AG09319 (cell line): ENCODE data around the gene RPAP3.

ENCODE experiments used
- DNase-seq: peaks from one replicate; pipeline ENCODE4 v3.0.0-alpha.2; 2010; ENCODE audit warnings: low read depth; ENCODE audit errors: extremely low read depth
- TF ChIP-seq, protein P1 (sequence below): IDR thresholded peaks from 2 replicates; pipeline ENCODE4 v1.5.1; 2011; ENCODE audit warnings: low read depth, mild to moderate bottlenecking, inconsistent platforms, low read length, moderate library complexity

Gene RPAP3, protein sequence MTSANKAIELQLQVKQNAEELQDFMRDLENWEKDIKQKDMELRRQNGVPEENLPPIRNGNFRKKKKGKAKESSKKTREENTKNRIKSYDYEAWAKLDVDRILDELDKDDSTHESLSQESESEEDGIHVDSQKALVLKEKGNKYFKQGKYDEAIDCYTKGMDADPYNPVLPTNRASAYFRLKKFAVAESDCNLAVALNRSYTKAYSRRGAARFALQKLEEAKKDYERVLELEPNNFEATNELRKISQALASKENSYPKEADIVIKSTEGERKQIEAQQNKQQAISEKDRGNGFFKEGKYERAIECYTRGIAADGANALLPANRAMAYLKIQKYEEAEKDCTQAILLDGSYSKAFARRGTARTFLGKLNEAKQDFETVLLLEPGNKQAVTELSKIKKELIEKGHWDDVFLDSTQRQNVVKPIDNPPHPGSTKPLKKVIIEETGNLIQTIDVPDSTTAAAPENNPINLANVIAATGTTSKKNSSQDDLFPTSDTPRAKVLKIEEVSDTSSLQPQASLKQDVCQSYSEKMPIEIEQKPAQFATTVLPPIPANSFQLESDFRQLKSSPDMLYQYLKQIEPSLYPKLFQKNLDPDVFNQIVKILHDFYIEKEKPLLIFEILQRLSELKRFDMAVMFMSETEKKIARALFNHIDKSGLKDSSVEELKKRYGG

DNA sequence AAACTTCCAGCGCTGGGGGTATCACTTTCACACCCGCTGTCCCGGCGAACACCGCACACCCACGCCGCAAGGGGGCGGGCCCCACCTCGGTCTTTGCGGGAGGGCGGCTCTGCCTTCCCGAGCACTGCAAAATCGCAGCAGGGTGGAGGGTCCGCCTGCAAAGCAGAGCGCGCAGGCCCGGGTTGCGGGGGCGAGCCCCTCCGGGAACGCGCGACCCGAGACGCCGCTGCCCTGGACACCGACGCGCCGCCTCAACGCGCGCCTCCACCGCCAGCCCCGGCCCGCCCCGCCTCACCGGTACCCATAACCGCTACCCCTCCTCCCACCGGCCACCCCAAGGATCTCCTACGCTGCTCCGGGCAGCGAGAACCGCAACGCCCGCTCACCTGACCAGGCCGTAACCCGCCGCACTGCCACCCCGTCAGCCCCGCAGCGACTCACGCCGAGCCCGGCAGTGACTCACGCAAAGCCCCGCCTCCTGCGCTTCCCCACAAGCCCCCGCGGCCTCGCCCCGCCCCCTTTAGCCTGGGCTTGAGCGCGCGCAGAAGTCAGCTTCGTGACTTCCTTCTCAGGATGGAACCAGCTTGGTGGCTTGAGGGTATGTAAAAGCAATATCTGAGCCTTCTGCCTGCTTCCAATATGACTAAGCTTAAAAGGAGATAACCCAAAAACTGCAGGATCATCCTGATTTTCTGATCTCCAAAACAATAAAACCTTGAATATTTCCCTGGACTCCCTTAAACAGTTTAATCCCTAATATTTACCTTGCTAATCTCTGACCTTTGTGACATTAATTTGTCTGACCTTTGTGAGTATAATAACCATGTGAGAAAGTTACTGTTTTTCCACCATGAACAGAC, at the start of gene RPAP3:
RPAP3 (minus strand) TSS at position 465 of the 860 bp plus-strand sequence. CDS start 3,190 bp downstream, outside the sequence.
- TF ChIP-seq, protein P1, sequence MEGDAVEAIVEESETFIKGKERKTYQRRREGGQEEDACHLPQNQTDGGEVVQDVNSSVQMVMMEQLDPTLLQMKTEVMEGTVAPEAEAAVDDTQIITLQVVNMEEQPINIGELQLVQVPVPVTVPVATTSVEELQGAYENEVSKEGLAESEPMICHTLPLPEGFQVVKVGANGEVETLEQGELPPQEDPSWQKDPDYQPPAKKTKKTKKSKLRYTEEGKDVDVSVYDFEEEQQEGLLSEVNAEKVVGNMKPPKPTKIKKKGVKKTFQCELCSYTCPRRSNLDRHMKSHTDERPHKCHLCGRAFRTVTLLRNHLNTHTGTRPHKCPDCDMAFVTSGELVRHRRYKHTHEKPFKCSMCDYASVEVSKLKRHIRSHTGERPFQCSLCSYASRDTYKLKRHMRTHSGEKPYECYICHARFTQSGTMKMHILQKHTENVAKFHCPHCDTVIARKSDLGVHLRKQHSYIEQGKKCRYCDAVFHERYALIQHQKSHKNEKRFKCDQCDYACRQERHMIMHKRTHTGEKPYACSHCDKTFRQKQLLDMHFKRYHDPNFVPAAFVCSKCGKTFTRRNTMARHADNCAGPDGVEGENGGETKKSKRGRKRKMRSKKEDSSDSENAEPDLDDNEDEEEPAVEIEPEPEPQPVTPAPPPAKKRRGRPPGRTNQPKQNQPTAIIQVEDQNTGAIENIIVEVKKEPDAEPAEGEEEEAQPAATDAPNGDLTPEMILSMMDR: peak; percentile 62
- peak; percentile 77 for DNase-seq

DNA sequence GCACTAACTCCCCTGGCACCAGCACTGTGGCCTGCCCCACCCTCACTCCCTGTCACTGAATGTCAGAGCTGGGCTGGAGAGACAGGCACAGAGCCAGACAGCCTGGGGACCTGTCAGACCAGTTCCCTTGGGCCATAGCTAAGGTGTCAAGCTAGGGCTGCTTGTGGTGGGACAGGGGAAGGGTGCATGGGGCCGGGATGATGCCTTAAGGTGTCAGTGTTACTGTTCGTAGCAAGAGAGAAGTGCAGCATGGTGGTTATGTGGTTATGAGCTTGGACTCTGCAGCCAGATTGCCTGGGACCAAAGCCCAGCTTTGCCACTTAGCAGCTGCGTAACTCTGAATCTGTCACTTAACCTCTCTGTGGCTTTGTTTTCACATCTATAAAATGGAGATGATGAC, 49.1 kb upstream of the RPAP3 start:
- TF ChIP-seq, protein P1: no peak
- DNase-seq: no peak

DNA sequence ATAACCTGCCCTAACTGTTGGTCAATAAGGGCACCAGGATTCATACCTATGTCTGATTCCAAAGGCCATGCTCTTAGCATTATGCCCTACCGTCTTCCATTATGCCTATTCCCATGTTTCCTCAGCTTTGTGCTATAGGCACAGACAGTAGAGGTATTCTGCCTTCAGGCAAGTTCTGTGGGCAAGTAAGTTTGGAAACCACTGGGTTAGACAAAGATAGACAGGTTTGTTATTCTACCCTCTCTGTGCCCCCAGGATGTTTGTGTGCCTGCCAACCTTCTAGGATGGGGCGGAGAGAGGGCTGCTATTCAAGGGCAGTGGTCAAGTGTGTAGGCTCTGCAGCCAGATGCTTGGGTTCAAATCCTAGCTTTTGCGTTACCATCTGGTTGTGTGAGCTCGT, 48.3 kb upstream of the RPAP3 start:
- TF ChIP-seq, protein P1: no peak
- DNase-seq: no peak

DNA sequence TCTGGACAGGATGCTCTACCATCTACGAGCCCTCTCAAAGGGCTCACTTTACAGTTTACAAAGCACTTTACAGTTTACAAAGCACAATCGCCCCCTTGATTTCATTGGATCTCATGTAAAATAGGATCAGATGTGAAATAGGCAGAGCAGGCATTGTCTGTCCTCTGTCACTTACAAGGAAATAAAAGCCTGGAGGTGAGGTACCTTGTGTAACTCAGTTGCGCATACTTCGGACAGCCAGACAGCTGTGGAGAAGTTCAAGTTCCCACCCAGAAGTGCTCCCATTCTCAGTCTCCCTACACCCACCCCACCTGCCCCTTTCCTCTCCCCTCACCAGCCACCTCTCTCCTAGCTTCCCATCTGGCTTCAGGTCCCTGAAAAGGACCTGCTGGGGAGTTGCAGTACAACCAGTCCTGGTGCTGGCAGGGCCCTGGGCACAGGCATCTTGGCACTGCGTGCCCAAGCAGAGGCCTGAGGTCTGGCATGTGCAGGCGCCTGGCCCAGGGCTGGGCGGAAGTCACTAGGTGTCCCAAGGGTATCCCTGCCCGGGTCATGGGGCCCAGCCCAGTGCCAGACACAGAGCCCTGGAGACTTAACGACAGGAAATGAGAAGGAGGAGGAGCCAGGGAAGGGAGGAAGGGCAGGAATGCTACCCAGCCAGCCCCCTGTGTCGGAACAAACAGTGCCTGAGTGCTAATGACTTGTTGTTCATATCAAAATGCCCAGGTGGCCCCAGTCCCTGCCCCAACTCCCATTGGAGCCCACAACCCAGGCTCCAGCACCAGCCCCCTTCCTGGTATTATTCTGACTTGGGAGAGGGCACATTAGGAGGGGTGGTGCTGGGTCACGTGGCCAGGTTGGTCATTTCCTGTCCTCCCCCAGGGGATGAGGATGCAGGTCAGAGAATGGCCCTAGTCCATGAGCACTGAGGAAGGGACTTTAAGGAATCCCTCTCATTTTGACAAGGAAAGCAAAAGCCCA, 47.5 kb upstream of the RPAP3 start:
- TF ChIP-seq, protein P1: no peak
- DNase-seq: no peak

DNA sequence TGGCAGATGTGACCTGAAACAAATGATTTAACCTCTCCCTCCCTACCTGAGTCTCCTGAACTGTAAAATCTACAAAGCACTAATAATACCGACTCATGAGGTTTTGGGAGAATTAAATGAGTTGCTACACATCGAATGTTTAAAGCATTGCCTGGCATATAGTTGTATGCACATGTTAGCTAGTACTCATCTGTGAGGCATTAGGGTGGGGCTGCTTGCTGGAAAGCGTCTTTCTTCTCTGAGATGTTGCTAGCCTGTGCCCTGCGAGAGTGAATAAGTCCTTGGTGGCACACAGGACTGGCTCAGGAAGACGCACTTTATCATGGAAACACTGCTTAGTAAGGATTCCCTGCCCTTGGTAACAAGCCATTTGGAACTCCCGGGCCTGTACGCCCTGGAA, 46.7 kb upstream of the RPAP3 start:
- no peak for DNase-seq
- TF ChIP-seq, protein P1: no peak

DNA sequence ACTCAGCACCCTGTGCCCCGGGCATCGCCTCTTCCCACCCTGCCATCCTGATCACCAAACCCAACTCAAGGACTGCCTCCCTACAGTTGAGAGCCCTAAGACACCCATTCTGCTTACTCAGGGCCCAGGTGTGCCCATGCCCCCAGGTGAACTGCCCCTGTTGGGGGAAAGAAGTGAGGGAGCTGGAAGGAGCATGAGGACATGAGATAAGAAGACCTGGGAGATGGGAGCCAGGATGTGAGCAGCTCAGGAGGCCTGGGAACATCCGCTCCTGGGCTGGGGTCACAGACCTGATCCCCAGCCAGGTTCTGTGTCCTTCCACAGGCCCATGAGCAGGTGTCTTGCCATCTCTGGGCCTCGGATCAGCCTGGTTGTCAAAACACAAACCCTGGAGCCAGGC, 46.3 kb upstream of the RPAP3 start:
- no peak for DNase-seq
- TF ChIP-seq, protein P1: no peak
